Activated CD4-positive, alpha-beta T cell treated with anti-CD3 and anti-CD28 coated beads for 36 hours (primary cell): ENCODE measurements around the gene LMO2. TPM values are rescaled to one million over a fixed set of nuclear protein-coding genes. Genes with fewer than 3 reads are reported as not detected.

Experiments used
- ATAC-seq: fragments of 200-7000 bp; cut with Tn5 transposase; one replicate; pipeline ENCODE4 v1.10.0; 2021; ENCODE audit warnings: mild to moderate bottlenecking, moderate library complexity
- CTCF ChIA-PET: fragments of 350-600 bp; sonication (Branson Sonifier 250); formaldehyde crosslinking; loops from one replicate; lab custom pipeline; 2021; ENCODE audit warnings: antibody characterized with exemption; lab: Charles Lee
- POLR2A ChIA-PET: fragments of 350-600 bp; sonication (Branson Sonifier 250); formaldehyde crosslinking; loops from one replicate; lab custom pipeline; 2021; ENCODE audit warnings: antibody characterized with exemption, inconsistent platforms; lab: Charles Lee
- DNase-seq: peaks from one replicate; pipeline ENCODE4 v3.0.0-alpha.2; 2020
- H3K27ac Mint-ChIP-seq: one replicate; pipeline ENCODE4 v1.8.0; 2021; ENCODE audit warnings: mixed read lengths
- H3K27me3 Mint-ChIP-seq: one replicate; pipeline ENCODE4 v1.8.0; 2021; ENCODE audit warnings: mixed read lengths
- H3K36me3 Mint-ChIP-seq: one replicate; pipeline ENCODE4 v1.8.0; 2021; ENCODE audit warnings: low read depth, mixed read lengths
- H3K4me1 Mint-ChIP-seq: one replicate; pipeline ENCODE4 v1.8.0; 2021; ENCODE audit warnings: mixed read lengths
- H3K4me3 Mint-ChIP-seq: one replicate; pipeline ENCODE4 v1.8.0; 2021; ENCODE audit warnings: mild to moderate bottlenecking, moderate library complexity, mixed read lengths
- H3K9me3 Mint-ChIP-seq: one replicate; pipeline ENCODE4 v1.8.0; 2021; ENCODE audit warnings: low read depth, mixed read lengths
- intact Hi-C, 2 experiments: fragments of 100-400 bp; cut with DNase I in 1 of 2; cut with micrococcal nuclease in 1 of 2; formaldehyde crosslinking; loops; one replicate each; pipeline versions ENCODE4 v1.14.2 to v1.15.1; 2022 to 2024; cut with DNase I, micrococcal nuclease
- total RNA-seq, 2 experiments: library from RNA; stranded (reverse); gene quantifications; one replicate each; pipeline ENCODE4 v1.2.3, GENCODE V29; 2021

LMO2 gene
- total RNA-seq, 2 experiments from 2014 or later = not detected

DNA sequence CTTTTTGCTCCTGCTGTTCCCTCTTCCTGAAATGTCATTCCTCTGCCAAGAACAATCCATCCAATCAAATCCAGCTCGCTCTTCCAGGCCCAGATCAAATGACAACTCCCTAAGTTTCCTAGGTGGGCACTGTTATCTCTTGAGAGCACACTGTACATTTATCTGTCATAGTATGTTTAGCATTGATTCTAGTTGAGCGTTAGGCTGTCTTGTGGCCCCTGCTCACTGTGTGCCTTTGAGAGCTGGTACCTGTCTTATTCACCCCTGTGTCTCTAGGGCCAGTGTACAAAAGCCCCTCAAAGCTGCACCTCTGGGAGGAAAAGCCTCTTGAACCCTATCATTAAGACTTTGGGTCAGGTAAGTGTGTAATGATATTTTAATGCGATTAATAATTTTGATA, 7.1 kb upstream of the LMO2 start:
- DNase-seq (no peak), ATAC-seq (no peak)
- Mint-ChIP-seq H3K36me3 (no peaks in the 10 kb centered on the region), H3K9me3 (no peaks in the 10 kb centered on the region), H3K27me3 (peaks cover 71% of the 10 kb centered on the region), H3K4me3 (no peak overlapping the region), H3K27ac (no peak overlapping the region), H3K4me1 (peaks cover 10% of the 10 kb centered on the region)
- ChIA-PET POLR2A (no interaction called here), CTCF (interaction anchor here (0.6 to 2.1 kb wide), 2 partner anchors 9 to 102 kb away, joined by 3 to 4 read pairs; no protein-coding TSS in a partner anchor)
- intact Hi-C loops = loop anchor here in 1 of 2 experiments (10.0 kb wide), 1 partner anchor 456 kb away; the partner anchor contains the start of gene ABTB2

DNA sequence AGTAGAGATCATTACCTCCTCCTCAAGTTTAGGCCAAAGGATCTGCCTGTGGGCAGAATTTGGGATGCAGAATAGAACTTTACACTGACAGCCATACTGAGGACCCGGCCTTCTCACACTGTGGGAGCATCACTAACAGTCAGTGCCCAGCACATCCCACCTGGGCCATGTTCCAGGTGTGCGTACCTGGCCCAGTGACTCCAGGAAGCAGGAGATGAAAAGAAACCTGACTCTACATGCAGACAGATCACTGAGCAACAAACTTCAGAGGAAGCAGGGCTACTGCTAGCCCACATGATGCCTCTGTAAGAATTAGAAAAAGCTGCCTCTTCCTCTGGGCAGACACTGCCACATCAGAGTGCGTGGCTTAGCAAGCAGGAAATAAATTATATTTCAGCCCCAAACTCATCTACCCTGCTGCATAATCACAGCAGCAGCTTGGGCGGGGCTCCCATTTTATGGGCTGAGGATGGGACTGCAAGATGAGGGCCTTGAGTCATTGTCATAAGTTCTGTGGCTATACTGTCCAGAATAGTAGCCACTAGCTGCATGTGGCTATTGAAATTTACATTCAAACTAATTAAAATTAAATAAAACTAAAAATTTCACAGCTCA, 6.0 kb upstream of the LMO2 start:
- intact Hi-C loops = loop anchor here in 1 of 2 experiments (10.0 kb wide), 1 partner anchor 457 kb away; the partner anchor contains the start of gene ABTB2
- POLR2A ChIA-PET = no interaction called here

DNA sequence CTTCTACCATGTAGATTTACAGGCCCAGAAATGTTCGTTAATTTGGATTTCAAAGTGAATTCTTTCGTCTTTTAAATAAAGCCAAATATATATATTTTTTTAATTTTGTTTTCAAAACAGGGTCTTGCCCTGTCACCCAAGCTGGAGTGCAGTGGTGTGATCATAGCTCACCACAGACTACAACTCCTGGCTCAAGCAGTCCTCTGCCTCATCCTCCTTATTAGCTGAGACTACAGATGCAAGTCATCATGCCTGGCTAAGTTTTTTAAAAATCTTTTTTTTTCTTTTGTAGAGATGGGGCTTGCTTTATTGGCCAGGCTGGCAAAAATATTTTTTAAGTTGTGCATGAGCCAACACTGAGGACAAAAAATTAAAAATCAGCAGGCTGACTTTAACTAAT, 5.0 kb upstream of the LMO2 start:
- ChIA-PET POLR2A (interaction anchor here (0.7 kb wide), 1 partner anchor 32 kb away, joined by 3 read pairs; no protein-coding TSS in a partner anchor), CTCF (interaction anchor here (0.6 kb wide), 1 partner anchor 749 kb away, joined by 3 read pairs; no protein-coding TSS in a partner anchor)
- peaks cover 69% of the 10 kb centered on the region for H3K27me3 Mint-ChIP-seq
- ATAC-seq (no peak), DNase-seq (no peak)
- H3K27ac Mint-ChIP-seq = no peak overlapping the region
- no peak overlapping the region for H3K4me3 Mint-ChIP-seq
- H3K36me3 Mint-ChIP-seq = no peaks in the 10 kb centered on the region
- peaks cover 27% of the 10 kb centered on the region for H3K4me1 Mint-ChIP-seq
- no peaks in the 10 kb centered on the region for H3K9me3 Mint-ChIP-seq
- intact Hi-C loops = loop anchor here in 1 of 2 experiments (10.0 kb wide), 1 partner anchor 458 kb away; the partner anchor contains the start of gene ABTB2

More for the DNA sequence above, 6.0 kb upstream of the LMO2 start:
- Mint-ChIP-seq H3K4me1 (peaks cover 21% of the 10 kb centered on the region), H3K36me3 (no peaks in the 10 kb centered on the region), H3K4me3 (no peak overlapping the region), H3K9me3 (no peaks in the 10 kb centered on the region), H3K27me3 (peaks cover 71% of the 10 kb centered on the region), H3K27ac (no peak overlapping the region)
- ATAC-seq (no peak), DNase-seq (no peak)
- CTCF ChIA-PET = no interaction called here

DNA sequence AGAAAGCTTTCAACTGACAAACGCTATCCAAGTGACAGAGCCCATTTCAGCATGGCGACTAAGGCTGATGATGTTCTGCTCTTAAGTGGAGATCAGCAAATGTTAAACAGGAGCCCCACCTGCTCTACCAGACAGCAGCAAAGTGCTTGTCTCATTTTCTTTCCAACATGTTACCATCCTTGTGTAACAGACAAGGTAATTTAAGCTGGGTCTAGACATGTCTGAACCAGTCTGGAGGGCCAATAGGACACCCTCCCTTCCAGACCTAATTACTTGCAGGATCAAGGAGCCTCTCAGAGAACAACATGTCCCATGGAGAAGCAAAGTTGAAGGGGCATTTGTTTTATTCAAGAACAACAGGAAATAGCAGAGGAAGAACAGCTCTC, 3.9 kb upstream of the LMO2 start:
- Mint-ChIP-seq H3K27ac (no peak overlapping the region), H3K36me3 (no peaks in the 10 kb centered on the region), H3K4me3 (no peak overlapping the region), H3K9me3 (no peaks in the 10 kb centered on the region), H3K27me3 (peaks cover 73% of the 10 kb centered on the region), H3K4me1 (peaks cover 36% of the 10 kb centered on the region)
- ATAC-seq (no peak), DNase-seq (no peak)
- ChIA-PET CTCF (no interaction called here), POLR2A (no interaction called here)
- intact Hi-C loops = loop anchor here (2.0 to 10.0 kb wide), 3 partner anchors 29 to 459 kb away; partner anchors contain the start of gene ABTB2 (in 1 of the 2)

DNA sequence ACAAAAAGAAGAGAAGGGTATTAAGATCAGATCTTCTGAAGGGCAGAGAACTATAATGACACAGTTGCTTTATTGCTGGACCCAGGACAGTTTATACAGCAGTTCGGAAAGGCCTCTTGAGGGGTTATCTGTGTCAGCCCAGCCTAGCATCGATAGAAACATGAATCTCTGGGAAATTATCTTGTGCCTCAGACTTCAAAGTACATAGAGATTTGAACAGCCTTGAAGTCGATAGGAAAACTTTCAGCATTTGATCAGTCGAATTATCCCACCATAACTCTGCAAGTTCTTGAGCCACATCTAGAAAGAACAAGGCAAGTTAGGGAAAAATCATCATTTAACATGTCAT, 2.5 kb upstream of the LMO2 start:
- Mint-ChIP-seq H3K4me1 (peaks cover 36% of the 10 kb centered on the region), H3K36me3 (no peaks in the 10 kb centered on the region), H3K9me3 (no peaks in the 10 kb centered on the region), H3K27me3 (peaks cover 68% of the 10 kb centered on the region), H3K27ac (no peak overlapping the region), H3K4me3 (no peak overlapping the region)
- ATAC-seq (no peak), DNase-seq (no peak)
- ChIA-PET POLR2A (interaction anchor here (0.9 kb wide), 1 partner anchor 463 kb away, joined by 3 read pairs; the partner anchor contains the start of gene ABTB2), CTCF (interaction anchor here (0.7 to 1.0 kb wide), 2 partner anchors 31 to 52 kb away, joined by 3 to 5 read pairs; no protein-coding TSS in a partner anchor)
- intact Hi-C loops = loop anchor here (1.0 to 10.0 kb wide), 10 partner anchors 28 to 1283 kb away; partner anchors contain the start of genes ABTB2 (in 1 of the 2), CAPRIN1 (in 1 of the 2), CD59 (in 1 of the 2) and HIPK3 (in 1 of the 2)

DNA sequence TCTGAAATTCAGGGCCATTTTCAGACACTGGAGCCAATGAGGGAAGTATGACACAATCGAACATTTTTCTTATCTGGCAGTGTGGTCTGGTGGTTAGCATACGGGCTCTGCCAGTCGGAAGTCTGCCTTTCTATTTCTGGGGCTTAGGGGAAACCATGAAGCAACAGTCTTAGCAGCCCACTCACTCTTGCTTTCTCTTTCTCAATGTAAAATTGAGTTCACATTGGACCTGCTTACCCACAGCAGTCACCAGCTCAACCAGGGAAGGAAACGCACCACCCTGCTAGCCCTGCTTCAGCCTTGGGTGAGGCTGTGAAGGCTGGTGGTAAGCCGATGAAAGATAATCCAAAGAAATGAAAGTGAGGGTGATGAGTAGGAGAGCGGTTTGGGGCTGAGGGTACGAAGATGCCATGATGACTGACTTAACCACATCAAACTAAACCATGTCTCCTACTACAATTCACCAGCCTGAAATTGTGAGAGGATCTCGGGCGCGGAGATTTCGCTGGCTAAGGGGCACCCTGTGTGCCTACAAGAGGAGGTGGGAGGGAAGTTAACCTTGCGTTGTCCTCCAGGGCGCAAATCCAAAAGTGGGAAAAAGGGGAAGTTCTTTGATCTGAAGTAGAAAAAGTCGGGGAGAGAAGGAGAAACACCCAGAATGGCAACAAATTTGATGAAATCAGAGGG, 2.0 kb upstream of the LMO2 start:
- H3K4me1 Mint-ChIP-seq = peaks cover 36% of the 10 kb centered on the region
- peak overlapping the region; percentile 1 for H3K4me3 Mint-ChIP-seq
- peak overlapping the region; percentile 10 for H3K27ac Mint-ChIP-seq
- DNase-seq (peak; percentile 92), ATAC-seq (peak; percentile 95)
- peaks cover 69% of the 10 kb centered on the region for H3K27me3 Mint-ChIP-seq
- ChIA-PET POLR2A (interaction anchor here (0.5 to 1.0 kb wide), 5 partner anchors 24 to 1320 kb away, joined by 3 to 12 read pairs (median 3); partner anchors contain the start of genes ABTB2 and CAPRIN1), CTCF (interaction anchor here (1.0 to 1.8 kb wide), 3 partner anchors 14 to 94 kb away, joined by 4 to 6 read pairs (median 5); no protein-coding TSS in a partner anchor)
- H3K9me3 Mint-ChIP-seq = no peaks in the 10 kb centered on the region
- H3K36me3 Mint-ChIP-seq = no peaks in the 10 kb centered on the region
- intact Hi-C loops = loop anchor here (1.0 to 10.0 kb wide), 17 partner anchors 24 to 1283 kb away; partner anchors contain the start of genes CD59 (in 2 of the 2), ABTB2 (in 1 of the 2), CAPRIN1 (in 1 of the 2) and CAT (in 1 of the 2)

DNA sequence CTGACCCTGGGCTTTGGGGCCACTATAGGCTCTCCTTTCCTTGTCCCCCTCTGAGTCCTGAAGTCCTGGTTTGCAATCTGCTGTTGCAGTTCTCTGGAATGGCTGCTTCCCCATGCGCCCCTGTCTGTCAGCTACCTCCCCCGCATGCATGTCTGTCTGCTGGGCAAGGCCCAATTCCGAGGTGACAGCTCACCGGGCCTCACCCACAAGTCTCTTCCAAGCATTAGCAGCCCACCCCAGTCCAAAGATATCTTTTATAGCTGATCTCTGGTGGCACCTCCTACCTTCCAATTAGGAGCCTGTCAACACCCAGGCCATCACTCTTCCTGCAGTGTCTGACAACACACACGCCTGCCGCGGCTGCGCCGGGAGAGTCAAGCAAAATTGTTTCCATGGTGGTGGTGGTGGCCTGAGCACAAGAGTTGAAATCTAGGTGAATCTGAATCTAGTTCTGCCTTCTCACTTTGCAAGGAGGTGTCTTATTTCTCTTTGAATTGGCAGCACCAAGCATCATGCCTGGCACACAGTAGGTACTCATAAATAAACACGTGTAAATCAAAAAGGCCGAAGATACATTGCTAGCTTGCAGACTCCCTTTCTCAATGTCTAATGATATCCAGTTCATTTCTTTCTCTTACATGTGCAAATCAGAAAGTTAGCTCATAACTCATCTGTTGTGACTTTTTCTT, 1.2 kb upstream of the LMO2 start:
- Mint-ChIP-seq H3K4me3 (peak overlapping the region; percentile 1), H3K4me1 (peaks cover 36% of the 10 kb centered on the region), H3K27me3 (peaks cover 74% of the 10 kb centered on the region), H3K36me3 (no peaks in the 10 kb centered on the region), H3K27ac (peak overlapping the region; percentile 10), H3K9me3 (no peaks in the 10 kb centered on the region)
- ATAC-seq (peak; percentile 5), DNase-seq (no peak)
- intact Hi-C loops = loop anchor here (1.0 to 10.0 kb wide), 13 partner anchors 23 to 1284 kb away; partner anchors contain the start of genes CD59 (in 2 of the 2), ABTB2 (in 1 of the 2), CAT (in 1 of the 2) and HIPK3 (in 1 of the 2)
- CTCF ChIA-PET = interaction anchor here (1.0 to 1.8 kb wide), 4 partner anchors 13 to 100 kb away, joined by 4 to 6 read pairs (median 5); no protein-coding TSS in a partner anchor
- POLR2A ChIA-PET = interaction anchor here (0.5 to 1.0 kb wide), 5 partner anchors 23 to 1321 kb away, joined by 3 to 12 read pairs (median 3); partner anchors contain the start of genes ABTB2 and CAPRIN1

DNA sequence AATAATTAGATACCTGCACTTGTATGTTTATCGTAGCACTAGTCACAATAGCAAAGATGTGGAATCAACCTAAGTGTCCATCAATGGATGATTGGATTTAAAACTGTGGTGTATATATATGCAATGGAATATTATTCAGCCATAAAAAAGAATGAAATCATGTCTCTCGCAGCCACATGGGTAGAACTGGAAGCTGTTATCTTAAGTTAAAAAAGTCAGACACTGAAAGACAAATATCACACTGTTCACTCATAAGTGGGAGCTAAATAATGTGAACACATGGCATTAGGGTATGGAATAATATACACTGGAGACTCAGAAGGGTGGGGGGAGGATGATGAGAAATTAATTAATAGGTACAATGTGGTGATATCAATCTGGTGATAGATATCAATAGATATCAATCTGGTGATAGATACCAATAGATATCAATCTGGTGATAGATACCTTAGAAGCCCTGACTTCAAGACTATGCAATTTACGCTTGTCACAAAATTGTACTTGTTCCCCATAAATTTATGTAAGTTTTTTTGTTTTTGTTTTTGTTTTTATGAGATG, 2.0 kb downstream of the LMO2 start:
- no peak overlapping the region for H3K4me3 Mint-ChIP-seq
- no peak overlapping the region for H3K27ac Mint-ChIP-seq
- CTCF ChIA-PET = interaction anchor here (1.4 kb wide), 1 partner anchor 10 kb away, joined by 4 read pairs; no protein-coding TSS in a partner anchor
- no peaks in the 10 kb centered on the region for H3K36me3 Mint-ChIP-seq
- peaks cover 35% of the 10 kb centered on the region for H3K4me1 Mint-ChIP-seq
- intact Hi-C loops = loop anchor here (5.0 to 10.0 kb wide), 6 partner anchors 153 to 1287 kb away; partner anchors contain the start of genes ABTB2 (in 1 of the 2), CD59 (in 1 of the 2), HIPK3 (in 1 of the 2) and QSER1 (in 1 of the 2)
- H3K9me3 Mint-ChIP-seq = no peaks in the 10 kb centered on the region
- no peak for ATAC-seq
- H3K27me3 Mint-ChIP-seq = peaks cover 70% of the 10 kb centered on the region
- POLR2A ChIA-PET = interaction anchor here (0.7 kb wide), 1 partner anchor 284 kb away, joined by 5 read pairs; no protein-coding TSS in a partner anchor
- no peak for DNase-seq

DNA sequence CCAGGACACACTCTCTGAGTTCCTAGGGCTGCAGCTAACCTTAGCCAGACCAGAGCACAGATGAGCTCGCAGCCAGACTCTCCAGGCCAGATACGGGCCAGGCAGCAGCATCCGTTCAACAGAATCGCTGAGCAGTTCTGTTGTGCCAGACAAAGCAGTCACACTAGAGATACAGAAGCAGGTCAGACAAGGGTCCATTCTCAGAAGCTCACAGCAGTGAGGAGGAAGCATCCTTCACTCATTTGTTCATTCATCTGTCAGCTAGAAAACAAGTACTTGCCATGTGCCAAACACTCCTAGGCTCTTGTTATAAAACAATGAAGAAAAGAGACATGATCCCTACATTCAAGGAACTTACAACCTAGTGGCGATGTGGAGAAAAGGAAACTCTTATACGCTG, 2.6 kb downstream of the LMO2 start:
- intact Hi-C loops = no loop called here
- Mint-ChIP-seq H3K27me3 (peaks cover 69% of the 10 kb centered on the region), H3K4me3 (no peak overlapping the region), H3K4me1 (peaks cover 29% of the 10 kb centered on the region), H3K9me3 (no peaks in the 10 kb centered on the region), H3K36me3 (no peaks in the 10 kb centered on the region), H3K27ac (no peak overlapping the region)
- ATAC-seq (no peak), DNase-seq (no peak)
- CTCF ChIA-PET = interaction anchor here (1.4 kb wide), 1 partner anchor 10 kb away, joined by 4 read pairs; no protein-coding TSS in a partner anchor
- POLR2A ChIA-PET = no interaction called here

DNA sequence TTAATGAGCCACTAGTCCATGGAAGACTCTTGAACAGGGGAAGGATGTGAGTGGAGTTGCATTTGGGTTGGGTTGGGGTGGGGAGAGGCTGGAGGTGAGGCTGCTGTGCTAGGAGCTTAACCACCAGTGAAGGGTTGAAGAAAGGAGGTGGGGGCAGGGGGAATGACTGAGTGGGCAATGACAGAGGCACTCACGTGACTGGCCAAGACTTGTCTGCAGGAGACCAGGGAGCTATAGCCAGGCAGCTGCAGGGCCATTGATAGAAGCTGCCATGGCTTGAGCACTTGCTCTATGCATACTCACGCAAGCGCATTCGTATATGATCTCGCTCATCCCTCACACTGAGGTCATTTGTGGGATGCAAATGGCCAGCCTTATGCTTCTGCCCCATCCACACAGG, 4.0 kb downstream of the LMO2 start:
- no peak overlapping the region for H3K27ac Mint-ChIP-seq
- peaks cover 75% of the 10 kb centered on the region for H3K27me3 Mint-ChIP-seq
- H3K4me3 Mint-ChIP-seq = no peak overlapping the region
- ATAC-seq (no peak), DNase-seq (no peak)
- no peaks in the 10 kb centered on the region for H3K9me3 Mint-ChIP-seq
- CTCF ChIA-PET = interaction anchor here (0.8 kb wide), 1 partner anchor 17 kb away, joined by 4 read pairs; no protein-coding TSS in a partner anchor
- H3K36me3 Mint-ChIP-seq = no peaks in the 10 kb centered on the region
- intact Hi-C loops = no loop called here
- H3K4me1 Mint-ChIP-seq = peaks cover 15% of the 10 kb centered on the region
- POLR2A ChIA-PET = no interaction called here
